NT2/D1 (cell line): ENCODE measurements around the gene B3GNT3.

Source experiments
- DNase-seq: peaks from one replicate; pipeline ENCODE4 v3.0.0-alpha.2; 2011; ENCODE audit warnings: low read depth, low spot score
- H3K27me3 ChIP-seq: 2 replicates; pipeline ENCODE4 v1.6.0; 2011; ENCODE audit warnings: mild to moderate bottlenecking; ENCODE audit not compliant: insufficient read length, insufficient read depth
- H3K36me3 ChIP-seq: 2 replicates; pipeline ENCODE4 v1.6.1; 2011; ENCODE audit warnings: mild to moderate bottlenecking, low read length, mixed read lengths; ENCODE audit not compliant: insufficient read depth, insufficient read length
- H3K4me1 ChIP-seq: 2 replicates; pipeline ENCODE4 v1.5.1; 2011; ENCODE audit not compliant: insufficient read depth, insufficient read length
- H3K4me3 ChIP-seq: 2 replicates; pipeline ENCODE4 v1.5.1; 2011; ENCODE audit warnings: low read depth; ENCODE audit not compliant: insufficient read length
- H3K9ac ChIP-seq: 2 replicates; pipeline ENCODE4 v1.6.0; 2011; ENCODE audit warnings: low read depth; ENCODE audit not compliant: insufficient read length
- H3K9me3 ChIP-seq: 2 replicates; pipeline ENCODE4 v1.5.1; 2011; ENCODE audit warnings: mild to moderate bottlenecking, low read length; ENCODE audit not compliant: insufficient read depth
- SUZ12 ChIP-seq: IDR thresholded peaks from 2 replicates; pipeline ENCODE4 v1.6.1; 2011; ENCODE audit not compliant: insufficient read length, insufficient read depth; ENCODE audit errors: extremely low read depth
- YY1 ChIP-seq: IDR thresholded peaks from 2 replicates; pipeline ENCODE4 v1.6.1; 2011; ENCODE audit not compliant: insufficient read length, insufficient read depth
- ZNF274 ChIP-seq: IDR thresholded peaks from 2 replicates; pipeline ENCODE4 v1.6.1; 2011; ENCODE audit warnings: mild to moderate bottlenecking, low read depth, low read length

B3GNT3 gene

GRCh38 chr19:17831419-17831888 lies 36.5 kb downstream of the B3GNT3 start:
- Histone ChIP-seq H3K4me3 (peak overlapping the region; percentile 87), H3K9ac (peak overlapping the region; percentile 80), H3K36me3 (no peaks in the 10 kb centered on the region), H3K9me3 (no peaks in the 10 kb centered on the region), H3K27me3 (peaks cover 22% of the 10 kb centered on the region), H3K4me1 (peaks cover 14% of the 10 kb centered on the region)
- TF ChIP-seq ZNF274 (no peak), YY1 (no peak), SUZ12 (no peak)
- DNase-seq = no peak

- TF ChIP-seq YY1 = no peak
- TF ChIP-seq SUZ12 = no peak
- TF ChIP-seq ZNF274 = no peak
Observed at GRCh38 chr19:17832443-17833208, 37.7 kb downstream of the B3GNT3 start.

GRCh38 chr19:17834350-17835181 lies 39.6 kb downstream of the B3GNT3 start:
- DNase-seq = no peak
- Histone ChIP-seq H3K9ac (no peak overlapping the region), H3K4me3 (no peak overlapping the region), H3K36me3 (no peaks in the 10 kb centered on the region), H3K4me1 (peaks cover 16% of the 10 kb centered on the region), H3K9me3 (no peaks in the 10 kb centered on the region), H3K27me3 (peaks cover 29% of the 10 kb centered on the region)
- TF ChIP-seq YY1 (no peak), ZNF274 (no peak), SUZ12 (no peak)

More at GRCh38 chr19:17832443-17833208, 37.7 kb downstream of the B3GNT3 start:
- peaks cover 14% of the 10 kb centered on the region for H3K4me1 ChIP-seq
- no peak for DNase-seq
- no peaks in the 10 kb centered on the region for H3K36me3 ChIP-seq
- no peak overlapping the region for H3K4me3 ChIP-seq
- H3K9me3 ChIP-seq = no peaks in the 10 kb centered on the region
- peaks cover 22% of the 10 kb centered on the region for H3K27me3 ChIP-seq
- H3K9ac ChIP-seq = no peak overlapping the region

GRCh38 chr19:17835182-17836006 lies 40.5 kb downstream of the B3GNT3 start:
- no peak for TF ChIP-seq ZNF274
- TF ChIP-seq SUZ12 = no peak
- no peak for TF ChIP-seq YY1
- Histone ChIP-seq H3K4me1 (peaks cover 13% of the 10 kb centered on the region), H3K9me3 (no peaks in the 10 kb centered on the region), H3K4me3 (no peak overlapping the region), H3K27me3 (peaks cover 34% of the 10 kb centered on the region), H3K9ac (no peak overlapping the region), H3K36me3 (no peaks in the 10 kb centered on the region)
- DNase-seq = no peak

GRCh38 chr19:17836530-17836929 lies 41.6 kb downstream of the B3GNT3 start:
- H3K36me3 ChIP-seq = no peaks in the 10 kb centered on the region
- H3K9ac ChIP-seq = no peak overlapping the region
- no peaks in the 10 kb centered on the region for H3K9me3 ChIP-seq
- peaks cover 39% of the 10 kb centered on the region for H3K27me3 ChIP-seq
- H3K4me3 ChIP-seq = no peak overlapping the region
- DNase-seq = no peak
- TF ChIP-seq SUZ12 (no peak), YY1 (no peak), ZNF274 (no peak)
- peaks cover 17% of the 10 kb centered on the region for H3K4me1 ChIP-seq

- TF ChIP-seq YY1 (no peak), ZNF274 (no peak), SUZ12 (no peak)
- H3K36me3 ChIP-seq = no peaks in the 10 kb centered on the region
- DNase-seq = no peak
- H3K9ac ChIP-seq = no peak overlapping the region
- no peaks in the 10 kb centered on the region for H3K9me3 ChIP-seq
- no peak overlapping the region for H3K4me3 ChIP-seq
- peaks cover 20% of the 10 kb centered on the region for H3K4me1 ChIP-seq
- H3K27me3 ChIP-seq = peaks cover 32% of the 10 kb centered on the region
Observed at GRCh38 chr19:17837972-17838371, 43.0 kb downstream of the B3GNT3 start.
